ENCODE results near the gene ZNRF1.

ZNRF1 gene

GRCh38 chr16:75112734-75113491, 114.1 kb downstream of the ZNRF1 start:
- Histone ChIP-seq H2BK15ac (ENCODE audit: low read depth, poor library complexity, severe bottlenecking) (no peak overlapping the region), H3K18ac (ENCODE audit: low read depth in 1 of 2, low read length in 2 of 2) (no peak overlapping the region), H3K9me3 (ENCODE audit: control insufficient read depth, low read length) (no peaks in the 10 kb centered on the region), H2BK12ac (ENCODE audit: low read length in 2 of 2) (no peak overlapping the region), H3K4me2 (ENCODE audit: low read length, poor library complexity, severe bottlenecking) (no peak overlapping the region), H3K23ac (ENCODE audit: low read length in 2 of 2) (no peak overlapping the region), H3K27me3 (ENCODE audit: control insufficient read depth in 1 of 2, insufficient read depth in 1 of 2, low read length in 2 of 2) (peaks cover 0 to 14% of the 10 kb centered on the region in 2 experiments), H3K14ac (ENCODE audit: low read length in 2 of 2) (no peak overlapping the region), H2BK120ac (ENCODE audit: low read depth, low read length) (no peak overlapping the region), H3K9ac (ENCODE audit: low read length) (no peak overlapping the region), H4K91ac (ENCODE audit: low read length) (no peak overlapping the region), H2BK5ac (ENCODE audit: low read depth, low read length, poor library complexity, severe bottlenecking) (no peak overlapping the region), H3K4ac (ENCODE audit: low read depth in 1 of 2, low read length in 2 of 2) (no peak overlapping the region), H3K79me1 (replicated peaks; ENCODE audit: low read length, poor library complexity, severe bottlenecking) (peaks cover 2% of the 10 kb centered on the region), H3K4me3 (ENCODE audit: insufficient read depth in 1 of 2, low read depth in 1 of 2, low read length in 2 of 2) (no peak overlapping the region), H3K4me1 (ENCODE audit: control insufficient read depth, insufficient read depth, low read depth, low read length) (peaks cover 36% of the 10 kb centered on the region), H3K27ac (ENCODE audit: low read length, poor library complexity, severe bottlenecking) (no peak overlapping the region), H2AK5ac (ENCODE audit: low read length, severe bottlenecking) (no peak overlapping the region), H2AFZ (ENCODE audit: low read depth, low read length) (no peak overlapping the region), H4K8ac (ENCODE audit: low read length) (no peak overlapping the region), H3K36me3 (ENCODE audit: control insufficient read depth in 1 of 2, insufficient read depth in 2 of 2, low read depth in 1 of 2, low read length in 2 of 2) (peaks cover 0 to 20% of the 10 kb centered on the region in 2 experiments)
- 81% methylated on average over 14 of the region's 14 CpGs for WGBS
- DNase-seq = no peak

GRCh38 chr16:75113541-75114121, 114.8 kb downstream of the ZNRF1 start:
- no peak for DNase-seq
- Histone ChIP-seq H2BK15ac (ENCODE audit: low read depth, poor library complexity, severe bottlenecking) (no peak overlapping the region), H3K4ac (ENCODE audit: low read depth in 1 of 2, low read length in 2 of 2) (no peak overlapping the region), H3K9ac (ENCODE audit: low read length) (no peak overlapping the region), H4K8ac (ENCODE audit: low read length) (peak overlapping the region; percentile 45), H3K79me1 (replicated peaks; ENCODE audit: low read length, poor library complexity, severe bottlenecking) (peaks cover 2% of the 10 kb centered on the region), H3K18ac (ENCODE audit: low read depth in 1 of 2, low read length in 2 of 2) (no peak overlapping the region), H2BK120ac (ENCODE audit: low read depth, low read length) (no peak overlapping the region), H3K27ac (ENCODE audit: low read length, poor library complexity, severe bottlenecking) (no peak overlapping the region), H3K4me1 (ENCODE audit: control insufficient read depth, insufficient read depth, low read depth, low read length) (peaks cover 34% of the 10 kb centered on the region), H3K27me3 (ENCODE audit: control insufficient read depth in 1 of 2, insufficient read depth in 1 of 2, low read length in 2 of 2) (peaks cover 0 to 14% of the 10 kb centered on the region in 2 experiments), H3K36me3 (ENCODE audit: control insufficient read depth in 1 of 2, insufficient read depth in 2 of 2, low read depth in 1 of 2, low read length in 2 of 2) (peaks cover 0 to 20% of the 10 kb centered on the region in 2 experiments), H3K14ac (ENCODE audit: low read length in 2 of 2) (peak overlapping the region in 1 of 2 experiments; percentile 2), H3K23ac (ENCODE audit: low read length in 2 of 2) (no peak overlapping the region), H2AK5ac (ENCODE audit: low read length, severe bottlenecking) (no peak overlapping the region), H3K9me3 (ENCODE audit: control insufficient read depth, low read length) (no peaks in the 10 kb centered on the region), H2AFZ (ENCODE audit: low read depth, low read length) (no peak overlapping the region), H2BK5ac (ENCODE audit: low read depth, low read length, poor library complexity, severe bottlenecking) (no peak overlapping the region), H3K4me2 (ENCODE audit: low read length, poor library complexity, severe bottlenecking) (no peak overlapping the region), H4K91ac (ENCODE audit: low read length) (no peak overlapping the region), H3K4me3 (ENCODE audit: insufficient read depth in 1 of 2, low read depth in 1 of 2, low read length in 2 of 2) (no peak overlapping the region), H2BK12ac (ENCODE audit: low read length in 2 of 2) (no peak overlapping the region)
- 92% methylated on average over 20 of the region's 20 CpGs for WGBS

GRCh38 chr16:75114179-75114945, 115.5 kb downstream of the ZNRF1 start:
- H3K9ac ChIP-seq (ENCODE audit: low read length) = no peak overlapping the region
- no peak overlapping the region for H3K4me2 ChIP-seq (ENCODE audit: low read length, poor library complexity, severe bottlenecking)
- H3K23ac ChIP-seq (ENCODE audit: low read length in 2 of 2) = no peak overlapping the region
- no peak overlapping the region for H2BK12ac ChIP-seq (ENCODE audit: low read length in 2 of 2)
- H4K8ac ChIP-seq (ENCODE audit: low read length) = no peak overlapping the region
- no peak overlapping the region for H2AK5ac ChIP-seq (ENCODE audit: low read length, severe bottlenecking)
- no peak overlapping the region for H2BK5ac ChIP-seq (ENCODE audit: low read depth, low read length, poor library complexity, severe bottlenecking)
- no peak overlapping the region for H2BK120ac ChIP-seq (ENCODE audit: low read depth, low read length)
- H3K27ac ChIP-seq (ENCODE audit: low read length, poor library complexity, severe bottlenecking) = no peak overlapping the region
- peaks cover 2% of the 10 kb centered on the region for H3K79me1 ChIP-seq (replicated peaks; ENCODE audit: low read length, poor library complexity, severe bottlenecking)
- no peak overlapping the region for H3K18ac ChIP-seq (ENCODE audit: low read depth in 1 of 2, low read length in 2 of 2)
- no peak overlapping the region for H3K4me3 ChIP-seq (ENCODE audit: insufficient read depth in 1 of 2, low read depth in 1 of 2, low read length in 2 of 2)
- 97% methylated on average over 44 of the region's 44 CpGs for WGBS
- H3K14ac ChIP-seq (ENCODE audit: low read length in 2 of 2) = no peak overlapping the region
- peaks cover 27% of the 10 kb centered on the region for H3K4me1 ChIP-seq (ENCODE audit: control insufficient read depth, insufficient read depth, low read depth, low read length)
- no peak for DNase-seq
- H2BK15ac ChIP-seq (ENCODE audit: low read depth, poor library complexity, severe bottlenecking) = no peak overlapping the region
- no peak overlapping the region for H2AFZ ChIP-seq (ENCODE audit: low read depth, low read length)
- no peak overlapping the region for H4K91ac ChIP-seq (ENCODE audit: low read length)
- peaks cover 0 to 14% of the 10 kb centered on the region in 2 experiments for H3K27me3 ChIP-seq (ENCODE audit: control insufficient read depth in 1 of 2, insufficient read depth in 1 of 2, low read length in 2 of 2)
- H3K36me3 ChIP-seq (ENCODE audit: control insufficient read depth in 1 of 2, insufficient read depth in 2 of 2, low read depth in 1 of 2, low read length in 2 of 2) = peaks cover 0 to 20% of the 10 kb centered on the region in 2 experiments
- H3K9me3 ChIP-seq (ENCODE audit: control insufficient read depth, low read length) = no peaks in the 10 kb centered on the region
- H3K4ac ChIP-seq (ENCODE audit: low read depth in 1 of 2, low read length in 2 of 2) = no peak overlapping the region
